GM21737 (cell line): ENCODE data around the gene YOD1.
"Not testable (repeated sequence)": the region's sequence is repeated elsewhere in the genome, so short reads cannot be mapped to it uniquely, and the experiment has no call there.

Source experiments
- ATAC-seq: cut with Tn5 transposase; IDR thresholded peaks from one replicate; pipeline ENCODE4 v1.9.1; 2021; ENCODE audit warnings: mild to moderate bottlenecking, moderate library complexity; ENCODE audit not compliant: unreplicated experiment

Gene YOD1

DNA sequence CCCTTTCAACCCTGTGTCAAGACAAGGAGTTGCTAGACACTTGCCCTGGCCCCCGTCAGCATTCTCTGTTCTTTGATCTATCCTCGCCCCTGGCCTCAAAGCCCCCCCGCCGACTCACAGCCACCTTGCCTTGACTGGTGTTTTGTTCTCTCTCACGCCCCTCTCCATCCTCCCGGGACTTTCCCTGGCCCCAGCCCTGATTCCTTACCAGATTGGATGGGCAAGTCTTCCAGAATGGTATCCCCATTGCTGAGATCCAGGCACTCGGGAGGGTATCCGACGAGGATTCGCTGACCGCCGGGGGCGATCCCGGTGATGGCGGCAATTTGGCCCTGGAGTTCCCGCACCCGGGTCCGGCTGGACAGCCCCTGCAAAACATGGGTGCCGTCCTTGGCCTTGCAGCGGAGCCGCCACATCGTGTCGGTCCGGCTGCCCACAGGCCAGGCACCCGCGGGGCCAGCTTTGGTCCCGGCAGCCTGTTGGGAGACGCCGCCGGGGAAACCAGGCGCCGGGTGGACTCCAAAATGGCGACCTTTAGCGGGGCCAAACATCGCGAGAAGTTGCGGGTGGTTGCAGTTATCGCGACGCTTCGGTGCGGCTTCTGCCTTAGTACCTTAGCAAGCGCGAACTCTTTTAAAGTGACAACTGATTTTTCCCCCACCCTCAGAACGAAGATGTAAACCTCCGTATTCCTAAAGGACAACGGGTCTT lies 373 bp downstream of the YOD1 start:
- peak; percentile 52 for ATAC-seq

GRCh38 chr1:207049974-207050391 lies 1.0 kb downstream of the YOD1 start:
- ATAC-seq = peak; percentile 27

DNA sequence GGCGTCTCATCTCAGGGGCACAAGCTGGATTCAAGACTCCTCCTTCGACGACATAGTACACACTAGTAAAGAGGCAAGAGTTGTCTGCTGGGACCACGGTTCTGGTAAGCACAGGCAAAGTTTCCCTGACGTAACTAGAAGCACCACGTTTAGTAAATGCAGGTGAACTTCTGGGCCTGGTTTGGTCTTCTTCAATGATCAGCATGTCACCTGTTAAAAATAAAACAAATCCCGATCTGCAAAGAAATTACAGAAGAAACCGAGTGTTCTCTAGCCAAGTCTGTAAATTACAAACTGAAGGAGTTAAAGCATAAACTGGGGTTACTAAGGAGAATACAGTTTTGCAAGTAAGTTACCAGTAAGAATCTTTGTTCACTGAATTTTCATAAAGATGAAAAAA lies 1.5 kb downstream of the YOD1 start:
- no peak for ATAC-seq

DNA sequence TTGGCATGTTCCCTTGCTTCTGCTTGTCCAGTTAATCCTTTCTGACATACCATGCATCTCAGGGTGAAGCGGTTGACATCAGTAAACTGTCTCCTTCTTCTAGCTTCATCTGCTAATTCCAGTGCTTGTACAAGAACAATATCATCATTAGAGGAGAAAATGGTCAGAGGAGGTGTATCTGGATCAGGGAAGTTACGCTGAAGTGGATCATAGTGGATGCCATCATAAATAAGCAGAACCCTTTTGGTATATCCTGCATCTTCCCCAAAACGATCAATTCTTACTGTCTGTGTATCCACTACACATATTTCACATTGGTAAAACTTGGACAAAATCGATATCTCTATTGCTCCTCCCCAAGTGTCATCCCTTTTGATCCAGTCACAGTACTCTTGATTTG lies 2.0 kb downstream of the YOD1 start:
- ATAC-seq = no peak

DNA sequence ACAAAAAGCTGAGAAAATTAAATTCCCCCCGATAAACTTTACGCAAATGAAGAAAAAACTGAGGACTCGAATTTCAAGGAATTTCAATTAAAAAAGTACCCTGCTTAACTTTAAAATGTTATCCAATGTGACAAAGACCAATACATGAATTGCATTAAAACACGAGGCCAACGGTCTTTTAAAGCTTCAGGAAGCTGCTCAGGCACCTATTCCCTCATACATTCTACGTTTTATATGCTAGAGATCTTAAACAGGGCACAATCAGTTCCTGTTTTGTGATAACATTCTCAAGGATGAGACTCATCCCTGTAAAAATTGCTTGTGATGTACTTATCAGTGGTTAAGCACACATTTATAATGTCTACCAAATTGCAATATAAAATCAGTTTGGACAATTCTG lies 3.0 kb downstream of the YOD1 start:
- ATAC-seq = no peak

- no peak for ATAC-seq
These were observed 3.5 kb downstream of the YOD1 start for GRCh38 chr1:207047505-207047904.

DNA sequence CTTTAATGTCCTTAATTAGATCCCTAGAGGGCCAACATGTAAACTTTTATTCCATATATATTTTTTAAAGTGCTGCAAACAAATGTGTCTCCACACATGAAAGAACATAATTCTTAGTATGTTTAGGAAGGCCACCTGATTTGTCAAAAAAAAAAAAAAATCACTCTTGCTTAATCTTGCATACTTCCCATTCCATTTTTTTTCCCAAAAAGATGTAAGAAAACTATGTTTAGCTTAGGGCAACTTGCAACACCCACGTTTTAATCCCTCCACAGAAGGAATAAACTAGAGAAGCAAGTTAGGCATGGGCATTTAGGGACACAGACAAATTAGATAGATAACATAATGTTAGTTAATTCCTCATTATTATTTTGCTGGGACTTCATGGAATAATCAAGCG lies 5.6 kb downstream of the YOD1 start:
- ATAC-seq = no peak

DNA sequence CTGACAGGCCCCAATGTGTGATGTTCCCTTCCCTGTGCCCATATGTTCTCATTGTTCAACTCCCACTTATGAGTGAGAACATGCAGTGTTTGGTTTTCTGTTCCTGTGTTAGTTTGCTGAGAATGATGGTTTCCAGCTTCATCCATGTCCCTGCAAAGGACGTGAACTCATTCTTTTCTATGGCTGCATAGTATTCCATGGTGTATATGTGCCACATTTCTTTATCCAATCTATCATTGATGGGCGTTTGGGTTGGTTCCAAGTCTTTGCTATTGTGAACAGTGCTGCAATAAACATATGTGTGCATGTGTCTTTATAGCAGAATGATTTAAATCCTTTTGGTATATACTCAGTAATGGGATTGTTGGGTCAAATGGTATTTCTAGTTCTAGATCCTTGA lies 9.6 kb downstream of the YOD1 start:
- not testable (repeated sequence) for ATAC-seq

DNA sequence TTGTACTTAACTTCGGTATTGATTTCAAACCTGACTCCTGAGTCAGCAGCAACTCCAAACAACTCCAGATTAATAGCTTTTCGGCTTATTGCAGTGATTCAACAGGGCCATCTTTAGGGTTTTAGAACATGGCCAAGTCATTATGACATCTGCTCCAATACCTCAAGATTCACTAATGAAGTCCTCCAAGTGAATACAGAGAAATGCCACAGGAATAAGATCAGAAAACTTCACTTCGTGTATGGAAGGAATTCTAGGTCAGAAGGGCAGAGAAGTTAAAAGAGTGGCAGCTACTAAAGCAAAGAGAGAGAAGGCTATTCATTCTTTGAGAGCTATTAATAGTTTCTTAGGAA lies 10.9 kb downstream of the YOD1 start:
- no peak for ATAC-seq

DNA sequence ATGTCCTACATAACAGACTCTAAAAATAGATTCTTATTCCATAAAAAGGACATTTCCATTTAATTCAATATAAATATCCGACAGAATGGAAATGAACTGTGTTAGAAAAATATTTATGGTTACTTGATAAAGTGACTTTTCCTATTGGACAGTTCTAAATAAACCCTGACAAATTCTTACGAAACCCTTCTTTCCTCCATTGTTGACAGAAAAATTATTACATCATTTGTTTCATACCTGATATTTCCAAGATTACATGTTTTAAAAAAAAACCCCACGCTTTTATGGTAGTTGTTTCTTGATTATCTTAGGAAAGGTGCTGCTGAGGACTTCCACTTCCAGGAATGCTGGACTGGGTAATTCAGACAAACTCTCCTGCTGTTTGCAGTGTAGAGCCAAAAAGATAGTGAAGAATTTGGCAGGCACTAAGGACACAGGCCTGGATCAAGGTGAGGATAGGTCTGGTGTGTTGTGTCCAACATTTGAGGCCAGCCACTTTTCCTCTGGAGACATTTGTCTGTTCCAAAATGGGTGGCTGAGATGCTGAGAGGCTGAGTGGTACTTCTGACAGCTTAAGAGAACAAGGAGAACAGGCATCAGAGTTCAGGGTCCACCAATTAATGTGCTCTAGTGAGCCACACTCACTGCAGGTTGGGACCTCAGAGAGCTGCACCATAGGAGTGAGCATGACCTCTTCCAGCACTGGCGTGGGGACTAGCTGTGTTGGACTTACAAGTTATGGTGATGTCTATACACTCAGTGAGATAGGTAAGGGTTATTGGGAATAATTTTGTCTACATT lies 11.4 kb downstream of the YOD1 start:
- no peak for ATAC-seq

DNA sequence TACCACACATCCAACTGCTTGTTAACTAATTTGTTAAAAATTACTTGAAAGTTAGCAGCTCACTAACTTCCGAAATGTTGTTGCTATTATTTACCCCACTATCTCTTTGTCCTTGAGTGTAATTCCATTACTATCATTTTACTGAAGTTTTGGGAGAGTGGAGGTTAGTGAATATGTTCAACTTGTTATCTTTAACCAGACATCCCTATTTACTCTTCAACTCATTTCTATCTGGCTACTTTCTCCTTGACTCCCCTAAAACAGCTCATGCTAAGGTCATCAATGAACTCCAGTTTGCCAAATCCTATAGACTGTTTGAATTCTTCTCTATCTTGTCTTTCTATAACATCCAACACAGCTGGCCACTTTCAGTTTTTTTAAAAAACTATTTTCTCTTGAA lies 14.1 kb downstream of the YOD1 start:
- no peak for ATAC-seq

- ATAC-seq = no peak
These were observed 15.0 kb downstream of the YOD1 start for GRCh38 chr1:207035877-207036551.

DNA sequence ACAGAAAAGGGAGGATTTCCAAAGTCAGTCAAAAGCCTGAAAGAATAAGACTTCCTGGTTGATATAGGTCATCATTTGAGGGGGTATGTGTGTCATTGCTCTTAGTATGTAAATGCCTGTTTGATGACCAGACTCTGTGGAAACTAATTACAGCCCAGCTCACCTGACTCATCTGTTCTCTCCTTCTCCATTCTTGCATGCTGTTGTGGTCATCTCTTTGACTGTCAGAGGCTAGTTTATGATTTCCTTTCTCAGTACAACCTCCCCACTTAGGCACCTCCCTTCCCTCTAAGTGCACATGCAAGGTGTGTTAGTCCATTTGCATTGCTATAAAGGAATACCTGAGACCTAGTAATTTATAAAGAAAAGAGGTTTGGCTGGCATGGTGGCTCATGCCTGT lies 16.0 kb downstream of the YOD1 start:
- ATAC-seq = no peak

DNA sequence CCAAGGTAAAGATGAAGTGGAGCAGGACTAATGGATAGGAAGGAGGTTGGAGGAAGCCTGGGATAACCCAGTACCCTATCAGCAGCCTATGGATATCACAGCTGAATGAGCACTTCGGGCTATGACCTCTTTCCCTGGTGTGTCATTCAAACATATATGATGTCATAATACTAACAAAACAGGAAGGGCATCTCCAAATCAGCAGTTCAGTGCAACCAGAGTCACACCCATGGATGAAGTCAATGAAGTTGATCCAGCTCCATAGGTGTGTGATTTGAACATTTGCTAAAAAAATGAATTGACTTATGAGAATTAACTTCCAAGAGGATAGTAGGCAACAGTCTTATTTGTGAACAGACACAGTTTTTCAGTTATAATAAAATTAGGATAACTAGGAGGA lies 16.8 kb downstream of the YOD1 start:
- no peak for ATAC-seq

DNA sequence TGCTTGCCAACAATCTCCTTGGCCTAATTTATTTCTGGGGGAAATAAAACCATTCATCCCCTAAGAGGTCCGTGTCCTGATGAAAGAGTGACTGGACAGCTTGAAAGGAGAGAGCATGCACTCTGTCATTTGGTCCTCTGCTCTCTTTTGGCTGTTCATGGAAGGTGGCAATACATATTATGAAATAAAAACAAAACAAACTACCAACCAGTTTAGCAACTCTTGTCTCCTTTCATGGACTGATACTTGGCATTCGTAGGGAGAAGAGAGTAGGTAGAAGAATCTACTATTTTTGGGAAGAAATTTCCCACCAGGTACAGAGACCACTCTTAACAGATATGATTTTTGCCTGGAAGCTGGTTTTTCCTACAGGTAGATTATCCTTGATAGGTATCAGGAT lies 17.7 kb downstream of the YOD1 start:
- ATAC-seq = no peak

GRCh38 chr1:207032528-207033017 lies 18.4 kb downstream of the YOD1 start, which contains the start of gene C1orf116:
Gene C1orf116 (minus strand): TSS chr1:207032756. CDS start chr1:207027598, 5,158 bp downstream.
- ATAC-seq = no peak

- no peak for ATAC-seq
These were observed 19.3 kb downstream of the YOD1 start for GRCh38 chr1:207031632-207032264.

- ATAC-seq = no peak
These were observed 20.0 kb downstream of the YOD1 start for GRCh38 chr1:207031016-207031415.

GRCh38 chr1:207030522-207031009 lies 20.4 kb downstream of the YOD1 start:
- ATAC-seq = no peak

DNA sequence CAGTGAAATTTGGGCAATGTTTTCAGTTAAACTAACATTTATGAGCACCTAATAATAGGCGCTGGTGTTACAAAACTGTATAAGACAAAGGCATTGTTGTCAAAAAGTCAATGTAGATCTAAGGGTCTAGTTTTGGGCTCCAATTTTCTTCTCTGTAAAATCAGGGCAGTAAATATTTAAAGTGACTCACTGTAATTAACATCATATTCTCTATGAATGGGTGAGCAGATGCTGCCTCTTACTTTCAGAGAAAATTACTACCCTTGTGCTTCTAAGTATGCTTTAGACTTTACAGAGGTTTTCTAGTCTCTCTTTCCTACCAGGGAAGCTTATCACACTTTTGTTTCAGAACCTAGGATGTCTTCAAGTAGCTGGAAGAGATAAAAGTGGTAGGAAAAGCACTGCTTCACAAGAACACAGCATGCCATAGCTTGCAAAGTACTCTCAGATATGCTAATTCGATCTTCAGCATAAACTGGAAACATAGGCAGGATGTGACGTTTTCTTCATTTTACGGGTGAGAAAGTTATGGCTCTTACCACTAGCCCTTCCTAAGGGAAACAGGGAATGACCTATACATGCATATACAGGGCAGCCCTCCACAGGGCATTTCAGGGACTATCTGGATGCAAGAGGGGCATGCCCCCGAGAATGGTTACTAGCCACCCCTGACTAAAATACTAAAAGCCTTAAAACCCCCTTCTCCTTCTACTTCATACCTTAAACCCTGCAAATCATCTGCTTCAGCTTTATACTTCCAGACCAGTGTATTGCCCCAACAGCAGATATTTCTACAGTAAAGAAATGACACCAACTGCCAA lies 21.1 kb downstream of the YOD1 start:
- ATAC-seq = no peak
